ENCODE results near the gene AGBL4.

Gene AGBL4

GRCh38 chr1:49106445-49106844 is 917.3 kb downstream of the AGBL4 start:
- Histone ChIP-seq H3K4me3 (ENCODE audit: low read depth, low read length, poor library complexity, severe bottlenecking) (no peak overlapping the region), H3K4me2 (ENCODE audit: low read length) (no peak overlapping the region), H2AFZ (ENCODE audit: low read length) (no peak overlapping the region), H3K27ac (ENCODE audit: low read depth, low read length, poor library complexity, severe bottlenecking) (no peak overlapping the region), H3K9me3 (ENCODE audit: low read length) (no peaks in the 10 kb centered on the region), H3K9ac (ENCODE audit: low read length) (no peak overlapping the region), H3K9me2 (ENCODE audit: low read depth, low read length) (no peaks in the 10 kb centered on the region), H4K20me1 (ENCODE audit: insufficient read depth, low read length) (no peaks in the 10 kb centered on the region), H3K4me1 (ENCODE audit: insufficient read depth, low read length, severe bottlenecking) (no peaks in the 10 kb centered on the region), H3K27me3 (ENCODE audit: insufficient read depth, low read length) (no peaks in the 10 kb centered on the region), H3K79me2 (ENCODE audit: insufficient read depth, low read length) (no peaks in the 10 kb centered on the region), H3F3A (ENCODE audit: insufficient read depth, low read length) (no peaks in the 10 kb centered on the region), H3K36me3 (ENCODE audit: insufficient read depth, low read length) (no peaks in the 10 kb centered on the region)
- TF ChIP-seq CTCF (IDR thresholded peaks at IDR 0.05; ENCODE audit: low read length) (no peak), EZH2 (IDR thresholded peaks at IDR 0.05; ENCODE audit: borderline replicate concordance, low read length) (no peak)

- H3K4me1 ChIP-seq (ENCODE audit: insufficient read depth, low read length, severe bottlenecking): no peaks in the 10 kb centered on the region
- no peaks in the 10 kb centered on the region for H3K9me3 ChIP-seq (ENCODE audit: low read length)
- no peaks in the 10 kb centered on the region for H3K36me3 ChIP-seq (ENCODE audit: insufficient read depth, low read length)
- no peaks in the 10 kb centered on the region for H3K79me2 ChIP-seq (ENCODE audit: insufficient read depth, low read length)
- no peak overlapping the region for H3K4me3 ChIP-seq (ENCODE audit: low read depth, low read length, poor library complexity, severe bottlenecking)
- no peak overlapping the region for H3K4me2 ChIP-seq (ENCODE audit: low read length)
- TF ChIP-seq CTCF (IDR thresholded peaks at IDR 0.05; ENCODE audit: low read length) (no peak), EZH2 (IDR thresholded peaks at IDR 0.05; ENCODE audit: borderline replicate concordance, low read length) (no peak)
- H3K27ac ChIP-seq (ENCODE audit: low read depth, low read length, poor library complexity, severe bottlenecking): no peak overlapping the region
- H4K20me1 ChIP-seq (ENCODE audit: insufficient read depth, low read length): no peaks in the 10 kb centered on the region
- H3K9me2 ChIP-seq (ENCODE audit: low read depth, low read length): no peaks in the 10 kb centered on the region
- no peaks in the 10 kb centered on the region for H3F3A ChIP-seq (ENCODE audit: insufficient read depth, low read length)
- no peaks in the 10 kb centered on the region for H3K27me3 ChIP-seq (ENCODE audit: insufficient read depth, low read length)
- H3K9ac ChIP-seq (ENCODE audit: low read length): no peak overlapping the region
- no peak overlapping the region for H2AFZ ChIP-seq (ENCODE audit: low read length)
Measured at GRCh38 chr1:49104575-49104974, 919.2 kb downstream of the AGBL4 start.

GRCh38 chr1:49102752-49103151 is 921.0 kb downstream of the AGBL4 start:
- H3K27me3 ChIP-seq (ENCODE audit: insufficient read depth, low read length): no peaks in the 10 kb centered on the region
- no peak for TF ChIP-seq EZH2 (IDR thresholded peaks at IDR 0.05; ENCODE audit: borderline replicate concordance, low read length)
- TF ChIP-seq CTCF (IDR thresholded peaks at IDR 0.05; ENCODE audit: low read length): no peak
- no peak overlapping the region for H3K27ac ChIP-seq (ENCODE audit: low read depth, low read length, poor library complexity, severe bottlenecking)
- no peak overlapping the region for H2AFZ ChIP-seq (ENCODE audit: low read length)
- no peak overlapping the region for H3K9ac ChIP-seq (ENCODE audit: low read length)
- no peaks in the 10 kb centered on the region for H3K9me2 ChIP-seq (ENCODE audit: low read depth, low read length)
- H3K4me3 ChIP-seq (ENCODE audit: low read depth, low read length, poor library complexity, severe bottlenecking): no peak overlapping the region
- H3K9me3 ChIP-seq (ENCODE audit: low read length): no peaks in the 10 kb centered on the region
- H3K4me2 ChIP-seq (ENCODE audit: low read length): no peak overlapping the region
- no peaks in the 10 kb centered on the region for H3K4me1 ChIP-seq (ENCODE audit: insufficient read depth, low read length, severe bottlenecking)
- no peaks in the 10 kb centered on the region for H3K79me2 ChIP-seq (ENCODE audit: insufficient read depth, low read length)
- H4K20me1 ChIP-seq (ENCODE audit: insufficient read depth, low read length): no peaks in the 10 kb centered on the region
- no peaks in the 10 kb centered on the region for H3K36me3 ChIP-seq (ENCODE audit: insufficient read depth, low read length)
- no peaks in the 10 kb centered on the region for H3F3A ChIP-seq (ENCODE audit: insufficient read depth, low read length)

Measured in OCI-LY1 (cell line).